Loucy (cell line): ENCODE measurements around the gene RBM11.

ENCODE experiments used
- CTCF ChIP-seq: fragments of 200-600 bp; sonication (generic); conservative IDR thresholded peaks from 2 replicates; pipeline ENCODE4 v1.5.1; 2014; ENCODE audit warnings: mild to moderate bottlenecking, antibody characterized with exemption, low read length
- EZH2phosphoT487 ChIP-seq: fragments of 200-600 bp; IDR thresholded peaks from 2 replicates; pipeline ENCODE4 v1.6.1; 2018; ENCODE audit warnings: antibody characterized with exemption, mild to moderate bottlenecking, moderate library complexity, borderline replicate concordance

GRCh38 chr21:14262039-14262438, 46.1 kb downstream of the RBM11 start:
- TF ChIP-seq CTCF (no peak), EZH2phosphoT487 (no peak)
